GM19372 (cell line): ENCODE measurements around the gene TRMT2A.

Source experiments
- ATAC-seq: cut with Tn5 transposase; IDR thresholded peaks from one replicate; pipeline ENCODE4 v1.9.1; 2021; ENCODE audit warnings: mild to moderate bottlenecking, low read depth, moderate library complexity; ENCODE audit not compliant: unreplicated experiment

The TRMT2A gene

DNA sequence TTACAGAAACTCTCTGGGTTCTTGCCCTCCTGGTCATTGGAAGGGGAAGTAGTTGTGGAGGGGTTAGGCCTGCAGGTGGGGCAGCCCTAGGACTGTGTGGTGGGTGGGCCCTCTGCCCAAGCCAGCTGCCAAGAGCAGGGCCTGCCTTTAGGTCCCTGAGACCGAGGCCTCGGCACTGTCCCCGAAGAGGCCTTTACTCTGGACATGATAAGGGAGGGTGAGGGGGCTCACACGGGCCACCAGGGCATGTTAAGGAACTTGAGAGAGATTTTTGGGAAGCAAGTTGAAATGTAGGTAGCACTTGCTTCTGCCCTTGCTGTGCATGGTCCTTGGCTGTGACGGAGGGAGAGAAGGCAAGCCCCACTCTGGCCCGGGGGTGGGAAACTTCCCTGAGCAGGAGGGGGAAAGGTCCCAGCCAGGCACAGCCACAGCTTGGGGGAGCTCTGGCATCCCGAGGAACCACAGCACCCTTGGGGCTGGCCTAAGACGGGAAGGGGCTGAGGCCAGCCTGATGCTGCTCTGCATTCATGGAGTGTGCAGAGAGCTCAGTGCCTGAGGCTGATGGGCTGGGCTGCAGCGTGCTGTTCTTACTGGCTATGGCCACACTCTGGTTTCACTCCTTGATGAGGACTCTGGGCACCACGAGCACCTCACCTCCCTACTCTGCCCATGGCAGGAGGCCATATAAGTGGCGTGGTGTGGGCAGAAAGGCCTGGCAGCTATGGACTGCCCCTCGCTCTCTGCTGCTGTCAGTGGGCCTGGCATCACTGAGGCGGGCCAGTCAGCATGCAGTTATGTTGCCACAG lies 8.9 kb downstream of the TRMT2A start:
- ATAC-seq: no peak

DNA sequence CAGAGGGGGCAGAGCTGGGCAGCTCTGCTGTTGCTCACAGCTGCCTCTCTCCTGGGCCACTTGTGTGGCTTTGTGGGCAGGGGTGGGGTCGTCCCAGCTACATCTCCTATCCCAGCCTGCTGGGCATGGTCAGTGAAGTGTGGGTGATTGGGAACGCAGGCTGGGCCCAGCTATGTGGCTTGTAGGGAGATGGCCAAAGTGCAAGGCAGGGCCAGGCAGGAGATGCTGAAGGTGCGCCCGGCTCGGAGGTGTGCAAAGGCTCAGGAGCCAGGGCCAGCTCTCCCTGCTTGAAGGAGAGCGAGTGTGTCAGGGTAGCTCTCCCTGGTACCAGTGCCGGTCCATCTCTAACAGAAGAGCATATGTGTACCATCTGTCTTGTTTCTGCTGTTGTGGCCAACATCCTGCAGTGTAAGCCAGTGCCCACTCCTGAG lies 9.5 kb downstream of the TRMT2A start:
- no peak for ATAC-seq

DNA sequence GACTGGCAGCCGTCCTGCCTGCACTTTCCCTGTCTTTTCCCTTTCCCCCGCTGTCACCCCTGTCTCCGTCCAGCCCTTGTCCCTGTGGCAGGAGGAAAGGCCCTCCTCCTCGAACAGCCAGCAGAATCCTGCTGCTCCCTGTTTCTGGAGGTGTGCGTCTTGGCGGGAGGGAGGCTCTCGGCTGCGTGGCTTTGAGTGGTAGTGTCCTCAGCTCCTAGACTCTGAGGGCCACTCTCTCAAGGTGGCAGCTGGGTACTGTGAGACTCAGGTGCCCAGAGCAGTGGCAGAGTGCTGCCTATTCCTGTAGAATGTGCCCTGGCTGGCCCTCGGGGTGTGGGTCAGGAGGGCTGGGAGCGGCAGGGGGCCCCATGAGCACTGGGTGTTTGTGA lies 10.2 kb downstream of the TRMT2A start:
- no peak for ATAC-seq

DNA sequence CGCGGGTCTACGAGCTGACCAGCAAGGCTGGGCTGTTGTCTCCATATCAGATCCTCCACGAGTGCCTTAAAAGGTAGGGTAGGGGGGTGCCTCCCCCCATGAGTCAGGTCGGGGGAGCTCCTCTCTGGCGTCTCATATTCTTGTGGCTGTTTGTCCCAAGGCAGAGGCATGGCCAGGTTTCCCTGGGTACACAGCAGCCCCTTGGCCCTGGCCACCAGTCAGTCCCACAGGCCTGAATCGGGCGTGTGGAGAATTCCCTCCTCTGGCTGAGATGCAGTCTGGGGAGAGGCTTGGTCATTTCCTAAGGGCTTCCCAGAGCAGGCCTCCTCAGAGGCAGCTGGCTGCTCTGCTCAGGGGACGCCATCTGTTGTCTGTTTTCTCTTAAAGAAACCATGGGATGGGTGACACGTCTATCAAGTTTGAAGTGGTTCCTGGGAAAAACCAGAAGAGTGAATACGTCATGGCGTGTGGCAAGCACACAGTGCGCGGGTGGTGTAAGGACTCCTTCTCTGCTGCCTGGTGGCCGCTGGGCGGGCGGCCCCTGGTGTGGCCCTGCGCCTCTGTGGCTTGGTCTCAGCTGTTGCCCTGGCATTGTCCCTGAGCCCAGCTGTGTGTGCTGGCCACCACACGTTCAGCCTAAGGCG lies 10.7 kb downstream of the TRMT2A start:
- no peak for ATAC-seq

DNA sequence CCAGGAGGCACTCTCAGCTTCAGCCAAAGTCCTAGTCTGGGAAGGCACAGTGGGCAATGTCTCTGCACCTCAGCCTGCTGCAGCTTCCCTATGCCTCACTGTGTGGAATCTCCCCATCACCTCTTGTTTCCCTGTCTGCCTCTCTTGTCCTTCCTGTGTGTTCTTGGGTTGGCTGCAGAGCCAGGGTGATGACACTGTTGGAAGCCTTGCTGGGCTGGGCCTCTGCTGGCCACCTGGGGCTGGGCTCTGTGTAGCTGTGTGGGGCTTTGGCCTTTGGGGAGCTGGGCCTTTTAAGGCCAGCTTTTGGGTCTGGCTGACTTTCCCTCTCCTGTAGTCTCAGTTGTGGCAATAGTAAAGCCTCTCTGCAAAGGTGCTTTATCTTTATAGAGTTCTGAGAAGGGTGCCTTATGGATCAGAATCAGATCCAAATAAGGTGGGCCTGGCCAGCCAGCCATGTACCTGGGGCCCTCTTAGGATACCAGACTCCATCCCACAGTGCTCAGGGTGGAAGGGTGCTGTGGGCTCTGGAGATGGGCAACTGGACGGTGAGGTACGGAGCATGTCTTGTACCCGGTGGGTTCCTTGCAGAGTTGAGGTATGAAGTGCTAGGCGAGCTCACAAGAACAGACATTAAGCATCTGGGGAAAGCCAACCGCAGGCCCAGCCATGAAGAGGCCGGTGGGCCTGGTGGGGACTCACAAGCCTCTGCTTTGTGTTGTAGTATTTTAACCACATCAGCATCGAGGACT lies 11.4 kb downstream of the TRMT2A start:
- ATAC-seq: no peak

DNA sequence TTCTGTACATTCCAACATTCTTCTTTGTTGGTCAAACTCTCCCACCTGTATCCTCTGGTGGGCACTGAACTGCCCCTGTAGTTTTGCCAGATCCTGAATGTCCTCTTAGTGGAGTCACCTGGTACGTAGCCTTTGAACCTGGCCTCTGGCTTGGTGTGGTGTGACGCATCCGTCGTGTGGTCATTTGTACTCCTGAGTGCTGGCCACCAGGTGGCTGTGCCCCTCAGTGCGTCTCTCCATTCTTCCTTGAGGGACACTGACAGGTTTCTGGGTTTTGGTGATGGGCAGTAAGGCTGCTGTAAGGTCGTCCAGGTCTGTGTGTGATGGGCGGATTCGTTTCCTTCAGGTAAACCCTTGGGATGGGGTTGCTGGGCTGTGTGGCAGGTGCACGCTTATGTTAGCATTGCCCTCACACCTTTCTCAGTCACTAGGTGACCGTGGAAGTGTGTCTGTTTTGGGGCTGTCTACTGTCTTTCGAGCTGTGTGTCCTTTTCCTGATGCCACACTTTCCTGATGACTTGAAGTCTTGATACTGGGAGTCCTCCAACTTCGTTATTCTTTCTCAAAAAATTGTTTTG lies 14.7 kb downstream of the TRMT2A start:
- no peak for ATAC-seq

DNA sequence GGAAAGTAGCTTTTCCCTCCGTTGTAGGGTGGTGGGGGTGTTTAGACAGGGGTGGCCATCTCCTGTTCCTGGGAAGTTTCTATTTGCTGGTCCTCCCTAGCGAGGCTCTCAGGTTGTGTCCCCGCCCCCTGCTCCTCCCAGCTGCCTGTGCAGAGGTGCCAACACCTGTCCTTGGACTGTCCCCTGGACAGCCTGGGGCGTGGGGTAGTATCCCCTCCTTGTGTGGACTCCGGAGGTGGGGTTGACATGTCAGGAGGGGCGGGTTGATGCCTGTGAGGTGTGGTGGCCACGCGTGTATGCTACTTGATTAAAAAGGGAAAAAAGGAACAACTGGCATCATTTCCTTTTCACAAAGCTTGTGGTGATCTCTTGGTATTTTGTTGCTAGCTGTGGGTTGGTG lies 15.4 kb downstream of the TRMT2A start:
- no peak for ATAC-seq

DNA sequence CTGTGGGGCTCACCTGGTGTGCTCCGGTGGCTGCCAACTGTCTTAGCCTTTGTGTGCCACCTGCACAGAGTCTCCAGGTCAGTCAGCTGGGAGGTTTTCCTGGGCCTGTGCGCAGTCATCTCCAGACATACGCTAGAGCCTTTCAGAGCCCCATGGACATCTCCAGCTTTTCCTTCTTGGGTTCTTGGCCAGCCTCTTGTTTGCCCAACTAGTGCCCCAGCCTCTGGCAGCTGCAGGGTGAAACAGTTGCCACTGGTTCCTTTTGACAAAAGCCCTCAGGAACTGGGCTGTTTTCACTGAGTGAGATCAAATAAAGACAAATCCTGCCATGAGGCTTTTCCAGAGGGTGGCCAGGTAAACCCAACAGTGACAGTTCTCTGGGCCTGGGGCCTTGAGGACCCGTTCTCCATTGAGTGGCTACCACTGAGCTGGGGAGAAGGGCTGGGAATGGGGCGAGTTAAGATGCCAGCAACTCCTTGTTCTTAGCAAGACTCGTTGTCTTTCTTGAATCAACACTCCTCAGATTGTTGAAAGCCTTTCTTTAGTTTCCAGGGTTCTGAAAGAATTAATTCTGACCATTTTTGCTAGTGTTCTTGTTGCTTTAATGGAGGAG lies 17.8 kb downstream of the TRMT2A start:
- no peak for ATAC-seq

DNA sequence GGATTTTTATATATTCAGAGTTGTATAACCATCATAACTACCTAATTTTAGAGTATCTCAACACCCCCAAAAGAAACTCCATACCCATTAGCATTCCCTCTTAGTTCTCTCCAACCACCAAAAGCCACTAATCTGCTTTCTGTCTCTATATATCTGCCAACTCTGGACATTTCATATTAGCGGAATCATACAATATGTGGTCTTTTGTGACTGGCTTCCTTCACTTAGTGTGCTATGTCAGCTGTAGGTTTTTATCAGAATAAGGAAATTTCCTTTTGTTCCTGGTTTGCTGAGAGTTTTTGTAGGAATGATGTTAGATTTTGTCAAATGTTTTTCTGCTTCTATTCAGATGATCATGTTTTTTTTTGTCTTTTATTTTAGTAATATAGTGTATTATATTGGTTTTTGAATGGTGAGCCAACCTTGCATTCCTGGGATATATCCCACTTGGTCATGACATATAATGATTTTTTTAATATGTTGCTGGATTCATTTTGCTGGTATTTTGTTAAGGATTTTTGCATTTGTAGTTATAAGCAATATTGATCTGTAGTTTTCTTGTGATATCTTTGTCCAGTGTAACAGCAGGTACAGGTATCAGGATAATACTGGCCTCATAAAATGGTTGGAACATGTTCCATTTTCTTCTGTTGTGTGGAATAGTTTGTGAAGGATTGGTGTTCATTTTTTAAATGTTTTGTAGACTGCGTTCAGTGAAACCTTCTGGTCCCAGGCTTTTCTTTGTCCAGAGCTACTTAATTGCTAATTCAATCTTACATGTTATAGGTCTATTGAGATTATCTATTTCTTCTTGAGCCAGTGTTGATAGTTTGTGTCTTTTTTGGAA lies 20.2 kb downstream of the TRMT2A start:
- ATAC-seq: no peak

DNA sequence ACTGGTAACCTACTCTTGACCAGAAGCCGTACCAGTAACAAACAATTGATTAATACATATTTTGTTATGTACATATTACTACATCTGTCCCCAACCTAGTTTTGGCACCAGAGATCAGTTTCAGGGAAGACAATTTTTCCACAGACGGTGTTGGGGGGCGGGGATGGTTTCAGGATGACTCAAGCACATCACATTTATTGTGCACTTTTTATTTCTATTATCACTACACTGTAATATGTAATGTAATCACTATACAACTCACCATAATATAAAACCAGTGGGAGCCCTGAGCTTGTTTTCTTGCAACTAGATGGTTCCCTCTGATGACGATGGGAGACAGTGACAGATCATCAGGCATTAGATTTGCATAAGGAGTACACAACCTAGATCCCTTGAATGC lies 21.5 kb downstream of the TRMT2A start:
- ATAC-seq: no peak

DNA sequence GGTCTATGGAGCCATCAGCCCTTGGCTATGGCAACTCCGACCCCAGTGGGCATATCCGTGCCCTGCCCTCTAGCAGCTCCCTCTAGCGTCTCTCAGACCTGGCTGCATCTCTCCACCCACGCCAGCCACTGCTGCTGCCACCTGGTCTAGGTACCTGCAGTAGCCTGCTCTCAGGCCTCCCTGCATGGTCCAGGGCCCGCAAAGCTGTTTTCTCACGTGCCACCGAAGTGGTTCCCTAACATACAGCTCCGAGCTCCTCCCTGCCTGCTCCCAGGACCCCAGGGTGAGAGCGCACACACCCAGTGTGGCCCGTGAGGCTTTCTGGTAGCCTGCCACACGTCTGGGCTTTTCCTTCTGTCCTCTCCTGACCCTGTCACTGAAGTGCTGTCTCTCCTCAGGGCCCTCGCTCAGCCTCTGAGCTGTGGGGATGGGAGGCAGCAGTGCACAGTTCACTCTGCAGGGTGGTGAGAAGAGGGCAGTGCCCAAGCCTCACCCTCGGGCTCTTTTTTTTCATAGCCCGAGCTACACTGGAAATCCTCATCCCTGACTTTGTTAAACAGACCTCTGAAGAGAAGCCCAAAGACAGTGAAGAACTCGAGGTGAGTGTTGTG lies 22.7 kb downstream of the TRMT2A start:
- no peak for ATAC-seq

DNA sequence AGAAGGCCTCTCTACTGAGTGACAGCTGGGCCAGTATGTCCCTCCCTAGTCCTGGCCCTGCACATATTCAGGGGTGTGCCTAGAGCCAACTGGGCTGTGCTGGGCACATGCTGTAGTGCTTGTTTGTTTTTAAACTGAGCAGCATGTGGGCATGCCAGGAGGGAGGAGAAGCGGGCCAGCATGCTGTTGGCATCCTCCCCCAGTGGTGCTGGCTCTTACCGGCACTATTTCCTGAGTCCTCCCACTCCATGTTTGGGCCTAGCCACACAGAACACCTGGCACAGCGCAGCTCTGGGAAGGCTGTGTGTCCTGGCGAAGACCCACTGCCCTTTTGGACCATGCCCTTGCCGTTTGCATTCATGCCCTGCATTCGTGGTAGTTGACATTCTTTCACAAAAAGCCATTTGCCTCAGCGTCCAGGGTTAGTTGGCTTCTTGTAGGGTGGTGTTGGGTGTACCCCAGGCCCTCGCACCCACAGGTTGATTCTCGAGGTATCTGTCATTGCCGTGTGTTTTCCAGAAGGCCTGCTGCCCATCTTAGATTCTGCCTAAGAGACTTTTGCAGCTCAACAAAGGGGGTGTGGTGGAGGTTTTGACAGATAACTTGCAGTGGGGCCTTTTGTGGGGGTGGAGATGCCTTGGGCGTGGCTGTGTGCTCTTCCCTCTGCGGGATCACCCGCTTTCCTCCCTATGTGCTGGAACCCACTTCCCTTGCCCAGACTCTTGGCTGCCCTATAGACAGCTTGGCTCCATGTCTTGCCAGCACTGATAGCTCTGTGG lies 23.4 kb downstream of the TRMT2A start:
- ATAC-seq: no peak

DNA sequence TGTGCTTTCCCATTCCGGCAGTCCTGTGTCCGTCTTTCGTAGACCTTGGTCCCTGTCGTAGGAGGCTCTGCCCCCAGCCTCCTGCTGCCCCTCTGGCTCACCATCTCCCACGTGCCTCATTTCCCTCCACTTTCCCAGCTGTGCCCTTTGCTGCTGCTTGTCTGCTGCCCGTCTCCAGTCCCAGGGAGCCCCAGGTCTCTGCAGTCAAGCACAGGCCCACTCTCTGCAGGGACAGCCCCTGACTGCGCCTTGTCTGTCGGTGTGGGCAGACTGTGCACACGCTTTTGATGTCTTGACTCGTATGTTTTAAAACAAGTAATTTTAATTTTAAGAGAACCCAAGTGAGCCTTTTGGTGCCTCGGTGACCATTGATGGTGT lies 24.6 kb downstream of the TRMT2A start:
- no peak for ATAC-seq

DNA sequence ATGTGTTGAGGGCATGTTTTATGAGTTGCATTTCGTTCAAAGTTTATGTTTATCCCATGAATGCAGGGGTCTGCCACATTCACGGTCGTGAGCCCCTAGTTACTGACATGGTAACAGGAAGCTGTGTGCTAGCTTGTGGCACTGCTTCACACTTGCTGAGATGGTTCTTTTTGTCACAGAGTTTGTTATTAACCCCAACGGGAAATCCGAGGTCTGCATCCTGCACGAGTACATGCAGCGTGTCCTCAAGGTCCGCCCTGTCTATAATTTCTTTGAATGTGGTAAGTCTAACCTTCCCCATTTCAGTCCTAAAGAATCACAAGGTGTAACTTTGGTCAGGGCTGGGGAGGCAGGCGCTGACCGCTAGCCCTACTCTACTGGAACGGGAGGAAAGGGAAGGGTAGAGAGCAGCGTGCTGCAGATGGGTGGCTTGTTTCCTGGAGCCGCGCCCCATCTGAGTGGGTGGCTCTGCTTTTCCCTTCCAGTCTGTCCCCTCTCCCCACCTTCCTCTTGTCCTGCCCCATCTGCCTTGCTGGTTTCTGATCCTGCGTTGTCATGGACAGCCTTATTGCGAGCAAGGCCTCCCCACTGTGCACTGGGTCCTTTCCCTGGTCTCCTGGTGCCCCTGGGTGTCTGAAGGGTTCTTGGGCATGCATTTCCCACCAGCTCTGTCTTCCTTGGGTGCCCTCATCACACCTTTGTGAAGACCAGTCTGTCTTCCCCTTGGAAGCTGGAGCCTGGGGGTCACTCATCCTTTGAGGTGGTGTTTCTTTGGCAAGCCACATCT lies 25.1 kb downstream of the TRMT2A start:
- ATAC-seq: no peak

DNA sequence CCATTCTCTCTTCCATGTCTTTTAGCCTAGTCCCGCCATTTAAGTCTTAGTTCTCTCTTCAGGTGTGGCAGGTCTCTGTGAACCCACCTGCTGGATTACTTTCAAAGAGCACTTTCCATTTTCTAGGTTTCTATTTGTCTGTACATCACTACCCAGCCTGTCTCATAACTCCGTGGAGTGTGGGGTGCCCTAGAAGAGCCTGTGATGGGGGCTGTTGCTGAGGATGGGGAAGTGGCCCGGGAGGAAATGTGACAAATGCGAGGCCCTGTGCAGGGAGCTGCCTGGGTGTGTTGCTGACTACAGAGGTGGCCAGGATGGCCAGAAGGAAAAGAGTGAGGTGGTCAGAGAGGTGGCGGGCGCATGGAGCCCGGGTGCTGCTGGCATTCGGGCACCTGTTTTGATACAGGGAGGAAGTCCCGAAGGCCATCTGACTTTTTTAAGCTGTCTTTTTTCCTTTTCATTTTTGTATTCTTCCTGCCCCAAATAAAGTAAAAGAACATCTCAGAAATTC lies 26.2 kb downstream of the TRMT2A start:
- no peak for ATAC-seq

DNA sequence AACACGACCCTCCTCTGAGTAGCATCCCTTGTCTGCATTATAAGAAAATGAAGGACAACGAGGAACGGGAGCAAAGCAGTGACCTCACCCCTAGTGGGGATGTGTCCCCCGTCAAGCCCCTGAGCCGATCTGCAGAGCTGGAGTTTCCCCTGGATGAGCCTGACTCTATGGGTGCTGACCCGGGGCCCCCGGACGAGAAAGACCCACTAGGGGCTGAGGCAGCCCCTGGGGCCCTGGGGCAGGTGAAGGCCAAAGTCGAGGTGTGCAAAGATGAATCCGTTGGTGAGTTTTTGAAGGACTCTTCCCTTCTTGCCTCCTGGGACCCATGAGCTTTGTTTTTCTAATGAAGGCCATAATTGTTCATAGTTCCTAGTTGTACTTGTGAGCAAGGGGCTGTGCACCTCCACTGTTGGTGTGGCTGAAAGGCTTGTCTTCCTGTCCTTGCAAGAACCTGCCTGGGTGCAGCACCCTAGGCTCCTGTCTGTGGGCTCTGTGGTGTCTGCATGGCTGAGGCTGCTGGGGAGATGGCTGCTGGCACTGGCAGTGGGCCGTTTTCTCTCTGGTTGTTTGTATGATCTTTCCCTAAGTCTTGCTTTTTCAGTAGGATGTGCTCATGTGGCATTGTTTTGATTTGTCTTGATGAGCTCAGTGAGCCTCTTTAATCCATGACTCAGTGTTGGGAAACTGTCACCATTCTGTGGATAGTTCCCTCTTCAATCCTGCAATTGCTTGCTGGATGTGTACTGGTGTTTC lies 26.9 kb downstream of the TRMT2A start:
- ATAC-seq: no peak
